ENCODE results near the gene DYSF.

Gene DYSF

GRCh38 chr2:71605173-71605641 is 151.8 kb downstream of the DYSF start:
- no peak for DNase-seq

GRCh38 chr2:71605781-71606241 is 152.4 kb downstream of the DYSF start:
- no peak for DNase-seq

- no peak for DNase-seq
These were observed 152.9 kb downstream of the DYSF start for GRCh38 chr2:71606244-71606643.

GRCh38 chr2:71607151-71607889 is 154.0 kb downstream of the DYSF start:
- DNase-seq = no peak

GRCh38 chr2:71608034-71608433 is 154.7 kb downstream of the DYSF start:
- DNase-seq = no peak

GRCh38 chr2:71608441-71608840 is 155.1 kb downstream of the DYSF start:
- no peak for DNase-seq

GRCh38 chr2:71609029-71609428 is 155.7 kb downstream of the DYSF start:
- DNase-seq = no peak

GRCh38 chr2:71609441-71609840 is 156.1 kb downstream of the DYSF start:
- no peak for DNase-seq

GRCh38 chr2:71609958-71610357 is 156.6 kb downstream of the DYSF start:
- peak; percentile 14 for DNase-seq

- no peak for DNase-seq
These were observed 157.3 kb downstream of the DYSF start for GRCh38 chr2:71610671-71611070.

- DNase-seq = no peak
These were observed 157.9 kb downstream of the DYSF start for GRCh38 chr2:71611247-71611646.

- no peak for DNase-seq
These were observed 158.6 kb downstream of the DYSF start for GRCh38 chr2:71611781-71612527.

GRCh38 chr2:71612581-71613402 is 159.4 kb downstream of the DYSF start:
- no peak for DNase-seq

GRCh38 chr2:71613403-71613952 is 160.1 kb downstream of the DYSF start:
- DNase-seq = no peak

GRCh38 chr2:71613953-71614925 is 160.9 kb downstream of the DYSF start:
- DNase-seq = no peak

GRCh38 chr2:71614976-71615766 is 161.8 kb downstream of the DYSF start:
- DNase-seq = no peak

GRCh38 chr2:71615767-71616730 is 162.7 kb downstream of the DYSF start:
- no peak for DNase-seq

GRCh38 chr2:71617266-71617665 is 163.9 kb downstream of the DYSF start:
- DNase-seq = no peak

- DNase-seq = no peak
These were observed 165.2 kb downstream of the DYSF start for GRCh38 chr2:71618327-71619113.
